ENCODE results near the gene SLMAP. TPM values are rescaled to one million over a fixed set of nuclear protein-coding genes. Genes with fewer than 3 reads are reported as not detected.

The SLMAP gene
- total and polyA plus RNA-seq, 2 of the 13 experiments (the other 11 are each of a cell fraction or from before 2014, with no cell fraction given) = 24.0 to 48.3 TPM

GRCh38 chr3:57827757-57828156 lies 71.6 kb downstream of the SLMAP start:
- Histone ChIP-seq H3K27ac (ENCODE audit: extremely low read length, insufficient read depth, low read length) (peak overlapping the region; percentile 78), H3K79me2 (ENCODE audit: insufficient read depth, low read length) (peaks cover 60% of the 10 kb centered on the region), H3K9ac (ENCODE audit: insufficient read depth, low read depth, low read length) (no peak overlapping the region), H3K27me3 (ENCODE audit: control insufficient read depth in 1 of 2, insufficient read depth in 2 of 2, low read length in 2 of 2) (no peaks in the 10 kb centered on the region), H3K4me3 (replicated peaks in 1 of 3; ENCODE audit: insufficient read depth in 1 of 3, low read depth in 2 of 3, low read length in 3 of 3) (peak overlapping the region in 1 of 3 experiments; percentile 4; a peak in 1 of 6 replicates), H4K20me1 (ENCODE audit: insufficient read depth, low read length) (no peaks in the 10 kb centered on the region; the same call in 1 of the 2 replicates), H3K9me3 (ENCODE audit: low read length) (no peaks in the 10 kb centered on the region), H3K4me2 (ENCODE audit: low read depth, low read length) (peak overlapping the region; percentile 38), H2AFZ (ENCODE audit: low read length) (no peak overlapping the region), H3K4me1 (ENCODE audit: insufficient read depth, low read length) (peaks cover 44% of the 10 kb centered on the region), H3K36me3 (replicated peaks in 1 of 2; ENCODE audit: control insufficient read depth in 1 of 2, insufficient read depth in 2 of 2, low read length in 2 of 2) (peaks cover 2 to 3% of the 10 kb centered on the region in 2 experiments; a peak in 3 of 5 replicates)
- BruUV-seq (replicated peaks) = no TSS peak
- 49% methylated on average over 4 of the region's 4 CpGs for WGBS (ENCODE audit: low lambda C conversion rate)
- FAIRE-seq (no peak), ATAC-seq (peak; percentile 62), DNase-seq (ENCODE audit: low spot score) (no peak)
- intact Hi-C loops (cut with micrococcal nuclease; ENCODE audit: unreplicated experiment) = loop anchor here (2.0 to 10.0 kb wide), 2 partner anchors 71 to 233 kb away; partner anchors contain the start of genes ARF4 and SLMAP
- in situ Hi-C loops (cut with HindIII; ENCODE audit: extremely low pct_ligation_motif_present, low pct_unique_long_range_greater_than_20kb) = no loop called here
- POLR2A ChIA-PET = interaction anchor here (0.8 to 2.1 kb wide), 6 partner anchors 11 to 230 kb away, joined by 3 to 7 read pairs (median 4); partner anchors contain the start of genes ARF4, DENND6A and SLMAP
- TF ChIP-seq ZNF563 (CRISPR knock-in tag; IDR thresholded peaks at IDR 0.05) (no peak), ZNF260 (CRISPR knock-in tag; IDR thresholded peaks at IDR 0.05; ENCODE audit: borderline replicate concordance, low read depth) (no peak), ZNF121 (CRISPR knock-in tag; IDR thresholded peaks at IDR 0.05) (peak; percentile 76), ZNF549 (CRISPR knock-in tag; IDR thresholded peaks at IDR 0.05) (no peak), KDM2A (CRISPR knock-in tag; IDR thresholded peaks at IDR 0.05; ENCODE audit: borderline replicate concordance, low read depth) (no peak)
- TF ChIP-seq, protein P1, sequence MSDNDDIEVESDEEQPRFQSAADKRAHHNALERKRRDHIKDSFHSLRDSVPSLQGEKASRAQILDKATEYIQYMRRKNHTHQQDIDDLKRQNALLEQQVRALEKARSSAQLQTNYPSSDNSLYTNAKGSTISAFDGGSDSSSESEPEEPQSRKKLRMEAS (IDR thresholded peaks at IDR 0.05) = no peak
- TF ChIP-seq, protein P2, sequence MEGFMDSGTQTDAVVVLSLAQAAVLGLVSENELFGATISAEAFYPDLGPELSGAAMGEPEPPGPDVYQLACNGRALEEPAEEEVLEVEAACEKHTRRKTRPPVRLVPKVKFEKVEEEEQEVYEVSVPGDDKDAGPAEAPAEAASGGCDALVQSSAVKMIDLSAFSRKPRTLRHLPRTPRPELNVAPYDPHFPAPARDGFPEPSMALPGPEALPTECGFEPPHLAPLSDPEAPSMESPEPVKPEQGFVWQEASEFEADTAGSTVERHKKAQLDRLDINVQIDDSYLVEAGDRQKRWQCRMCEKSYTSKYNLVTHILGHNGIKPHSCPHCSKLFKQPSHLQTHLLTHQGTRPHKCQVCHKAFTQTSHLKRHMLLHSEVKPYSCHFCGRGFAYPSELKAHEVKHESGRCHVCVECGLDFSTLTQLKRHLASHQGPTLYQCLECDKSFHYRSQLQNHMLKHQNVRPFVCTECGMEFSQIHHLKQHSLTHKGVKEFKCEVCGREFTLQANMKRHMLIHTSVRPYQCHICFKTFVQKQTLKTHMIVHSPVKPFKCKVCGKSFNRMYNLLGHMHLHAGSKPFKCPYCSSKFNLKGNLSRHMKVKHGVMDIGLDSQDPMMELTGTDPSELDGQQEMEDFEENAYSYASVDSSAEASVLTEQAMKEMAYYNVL (CRISPR knock-in tag; IDR thresholded peaks at IDR 0.05; ENCODE audit: borderline replicate concordance) = no peak
- CTCF ChIA-PET (ENCODE audit: low intra/inter-chr PET ratio, low total read pairs) = interaction anchor here (0.7 kb wide), 1 partner anchor 87 kb away, joined by 3 read pairs; no protein-coding TSS in a partner anchor
